ENCODE measurements around the gene FAM13C.

The FAM13C gene

DNA sequence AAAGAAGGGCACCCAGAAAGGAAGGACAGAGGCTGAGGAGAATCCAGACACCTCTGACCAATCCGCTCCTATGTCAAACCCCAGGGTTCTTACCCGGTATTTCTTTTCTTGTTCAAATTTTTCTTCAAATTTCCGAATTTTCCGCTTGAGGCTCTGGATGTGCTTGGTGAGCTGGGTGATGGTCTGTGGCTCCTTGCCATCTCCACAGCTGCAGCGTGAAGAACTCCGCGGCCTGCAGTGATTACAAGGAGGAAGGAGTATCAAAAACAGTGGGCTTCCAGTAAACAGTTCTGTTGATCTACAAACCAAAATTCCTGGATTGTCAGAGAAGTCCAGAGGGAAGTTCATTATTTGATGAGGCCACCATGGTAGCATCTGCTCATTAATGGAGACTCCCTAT is 93.9 kb downstream of the FAM13C start:
- no peak overlapping the region for H3K4me2 ChIP-seq (ENCODE audit: low read length)
- H3K27me3 ChIP-seq (ENCODE audit: control insufficient read depth, low read length), result peaks cover 9% of the 10 kb centered on the region
- no peaks in the 10 kb centered on the region for H3K4me1 ChIP-seq (ENCODE audit: control insufficient read depth, low read length)
- no peaks in the 10 kb centered on the region for H3K36me3 ChIP-seq (ENCODE audit: control insufficient read depth, low read length)
- TF ChIP-seq CTCF (IDR thresholded peaks at IDR 0.05; ENCODE audit: low read depth, low read length, poor library complexity, severe bottlenecking) (no peak), EZH2phosphoT487 (IDR thresholded peaks at IDR 0.05; ENCODE audit: borderline replicate concordance, low read length) (no peak)
- no peak overlapping the region for H3K27ac ChIP-seq (ENCODE audit: low read depth, low read length)
- H3K9me2 ChIP-seq (replicated peaks; ENCODE audit: control insufficient read depth, low read length), result no peaks in the 10 kb centered on the region
- no peaks in the 10 kb centered on the region for H3F3A ChIP-seq (ENCODE audit: control insufficient read depth, insufficient read depth)
- no peak overlapping the region for H3K4me3 ChIP-seq (ENCODE audit: low read length)
- no peaks in the 10 kb centered on the region for H3K9me3 ChIP-seq (ENCODE audit: control insufficient read depth, insufficient read depth, low read length)
- H3K79me2 ChIP-seq (ENCODE audit: control insufficient read depth, low read length), result no peaks in the 10 kb centered on the region
- H4K20me1 ChIP-seq (ENCODE audit: control insufficient read depth, insufficient read depth, low read depth, low read length), result no peaks in the 10 kb centered on the region

GRCh38 chr10:59266321-59266720 is 96.0 kb downstream of the FAM13C start:
- Histone ChIP-seq H3K9me2 (replicated peaks; ENCODE audit: control insufficient read depth, low read length) (no peaks in the 10 kb centered on the region), H3K27ac (ENCODE audit: low read depth, low read length) (no peak overlapping the region), H3K4me3 (ENCODE audit: low read length) (no peak overlapping the region), H3K9me3 (ENCODE audit: control insufficient read depth, insufficient read depth, low read length) (no peaks in the 10 kb centered on the region), H3F3A (ENCODE audit: control insufficient read depth, insufficient read depth) (no peaks in the 10 kb centered on the region), H3K36me3 (ENCODE audit: control insufficient read depth, low read length) (no peaks in the 10 kb centered on the region), H3K79me2 (ENCODE audit: control insufficient read depth, low read length) (no peaks in the 10 kb centered on the region), H3K27me3 (ENCODE audit: control insufficient read depth, low read length) (peaks cover 9% of the 10 kb centered on the region), H4K20me1 (ENCODE audit: control insufficient read depth, insufficient read depth, low read depth, low read length) (no peaks in the 10 kb centered on the region), H3K4me2 (ENCODE audit: low read length) (no peak overlapping the region), H3K4me1 (ENCODE audit: control insufficient read depth, low read length) (no peaks in the 10 kb centered on the region)
- no peak for TF ChIP-seq EZH2phosphoT487 (IDR thresholded peaks at IDR 0.05; ENCODE audit: borderline replicate concordance, low read length)
- TF ChIP-seq CTCF (IDR thresholded peaks at IDR 0.05; ENCODE audit: low read depth, low read length, poor library complexity, severe bottlenecking), result no peak

- Histone ChIP-seq H3K9me2 (replicated peaks; ENCODE audit: control insufficient read depth, low read length) (no peaks in the 10 kb centered on the region), H3K36me3 (ENCODE audit: control insufficient read depth, low read length) (no peaks in the 10 kb centered on the region)
- TF ChIP-seq CTCF (IDR thresholded peaks at IDR 0.05; ENCODE audit: low read depth, low read length, poor library complexity, severe bottlenecking) (no peak), EZH2phosphoT487 (IDR thresholded peaks at IDR 0.05; ENCODE audit: borderline replicate concordance, low read length) (no peak)
Measured at GRCh38 chr10:59265141-59265540, 97.2 kb downstream of the FAM13C start.

GRCh38 chr10:59258890-59259289 is 103.5 kb downstream of the FAM13C start:
- H3K9me3 ChIP-seq (ENCODE audit: control insufficient read depth, insufficient read depth, low read length), result no peaks in the 10 kb centered on the region
- no peaks in the 10 kb centered on the region for H3K4me1 ChIP-seq (ENCODE audit: control insufficient read depth, low read length)
- TF ChIP-seq EZH2phosphoT487 (IDR thresholded peaks at IDR 0.05; ENCODE audit: borderline replicate concordance, low read length) (no peak), CTCF (IDR thresholded peaks at IDR 0.05; ENCODE audit: low read depth, low read length, poor library complexity, severe bottlenecking) (no peak)
- H3K27me3 ChIP-seq (ENCODE audit: control insufficient read depth, low read length), result peaks cover 5% of the 10 kb centered on the region; the same call in 1 of the 2 replicates
- H3K36me3 ChIP-seq (ENCODE audit: control insufficient read depth, low read length), result no peaks in the 10 kb centered on the region
- H3K4me2 ChIP-seq (ENCODE audit: low read length), result no peak overlapping the region
- H3K79me2 ChIP-seq (ENCODE audit: control insufficient read depth, low read length), result no peaks in the 10 kb centered on the region
- no peak overlapping the region for H3K27ac ChIP-seq (ENCODE audit: low read depth, low read length)
- no peaks in the 10 kb centered on the region for H3K9me2 ChIP-seq (replicated peaks; ENCODE audit: control insufficient read depth, low read length)
- H3F3A ChIP-seq (ENCODE audit: control insufficient read depth, insufficient read depth), result no peaks in the 10 kb centered on the region
- H4K20me1 ChIP-seq (ENCODE audit: control insufficient read depth, insufficient read depth, low read depth, low read length), result no peaks in the 10 kb centered on the region
- no peak overlapping the region for H3K4me3 ChIP-seq (ENCODE audit: low read length)

More at GRCh38 chr10:59265141-59265540, 97.2 kb downstream of the FAM13C start:
- H3K9me3 ChIP-seq (ENCODE audit: control insufficient read depth, insufficient read depth, low read length), result no peaks in the 10 kb centered on the region
- H3F3A ChIP-seq (ENCODE audit: control insufficient read depth, insufficient read depth), result no peaks in the 10 kb centered on the region
- H4K20me1 ChIP-seq (ENCODE audit: control insufficient read depth, insufficient read depth, low read depth, low read length), result no peaks in the 10 kb centered on the region
- H3K27ac ChIP-seq (ENCODE audit: low read depth, low read length), result no peak overlapping the region
- H3K4me1 ChIP-seq (ENCODE audit: control insufficient read depth, low read length), result no peaks in the 10 kb centered on the region
- H3K27me3 ChIP-seq (ENCODE audit: control insufficient read depth, low read length), result peaks cover 9% of the 10 kb centered on the region
- H3K4me3 ChIP-seq (ENCODE audit: low read length), result no peak overlapping the region
- H3K4me2 ChIP-seq (ENCODE audit: low read length), result no peak overlapping the region
- H3K79me2 ChIP-seq (ENCODE audit: control insufficient read depth, low read length), result no peaks in the 10 kb centered on the region

Data from DOHH2 (cell line).